Stimulated activated naive CD8-positive, alpha-beta T cell treated with anti-CD3 and anti-CD28 coated beads, Interleukin-15, Interleukin-2, amounts not matched to agents 100 U/mL and 50 U/mL, for 24 hours (primary cell): ENCODE data around the gene IP6K2.
"Not testable (repeated sequence)": the region's sequence is repeated elsewhere in the genome, so short reads cannot be mapped to it uniquely, and the experiment has no call there.

Experiments used
- ATAC-seq: fragments of 150-1000 bp; cut with Tn5 transposase; one replicate; pipeline ENCODE4 v1.10.0; 2021
- DNase-seq: peaks from one replicate; pipeline ENCODE4 v3.0.0; 2021

IP6K2 gene

DNA sequence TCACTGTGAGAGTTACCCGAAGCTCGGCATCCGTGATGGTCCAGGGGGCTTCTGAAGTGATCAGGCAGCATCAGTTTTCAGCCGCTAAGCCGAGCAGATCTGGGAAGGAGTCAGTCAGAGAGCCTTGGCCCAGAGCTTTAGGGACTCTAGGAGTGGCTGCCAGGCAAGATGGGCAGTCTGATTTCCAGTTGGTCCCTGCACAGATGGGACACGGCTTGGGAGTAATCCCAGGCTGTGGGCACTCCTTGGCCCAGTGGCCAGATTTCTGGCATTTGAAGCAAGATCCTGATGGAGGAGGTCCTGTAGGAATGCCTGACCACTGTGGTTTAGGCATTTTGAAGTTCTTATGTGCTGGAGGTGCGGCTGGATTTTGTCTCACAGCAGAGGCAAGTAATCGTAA lies 10.5 kb upstream of the IP6K2 start:
- ATAC-seq, result no peak
- no peak for DNase-seq

DNA sequence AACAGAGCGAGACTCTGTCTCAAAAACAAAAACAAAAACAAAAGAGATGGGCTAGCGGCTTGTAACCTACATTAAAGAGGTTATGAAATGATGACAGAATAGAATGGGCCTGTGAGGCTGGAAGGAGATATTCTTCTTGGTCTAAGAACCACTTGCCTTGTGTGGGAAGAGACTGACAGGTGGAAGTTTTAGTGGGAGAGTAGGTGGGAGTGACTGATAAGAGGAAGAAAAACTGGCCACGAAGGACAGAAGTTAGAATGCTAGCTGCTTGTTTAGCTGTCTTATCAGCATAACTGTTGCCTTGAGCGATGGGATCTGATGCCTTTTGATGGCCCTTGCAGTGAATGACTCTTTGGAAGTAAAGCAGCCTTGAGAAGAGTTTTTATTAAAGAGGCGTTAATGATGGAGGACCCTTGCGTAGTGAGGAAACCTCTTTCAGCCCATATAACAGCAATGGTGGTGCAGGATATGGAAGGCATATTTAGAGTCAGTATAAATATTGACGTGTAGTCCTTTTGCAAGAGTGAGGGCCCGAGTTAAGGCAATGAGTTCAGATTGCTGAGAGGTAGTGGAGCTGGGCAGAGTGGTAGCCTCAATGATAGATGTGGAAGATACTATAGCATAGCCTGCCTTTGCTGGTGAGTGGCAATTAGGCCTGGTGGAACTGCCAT lies 8.3 kb upstream of the IP6K2 start:
- DNase-seq, ATAC-seq: not testable (repeated sequence)

DNA sequence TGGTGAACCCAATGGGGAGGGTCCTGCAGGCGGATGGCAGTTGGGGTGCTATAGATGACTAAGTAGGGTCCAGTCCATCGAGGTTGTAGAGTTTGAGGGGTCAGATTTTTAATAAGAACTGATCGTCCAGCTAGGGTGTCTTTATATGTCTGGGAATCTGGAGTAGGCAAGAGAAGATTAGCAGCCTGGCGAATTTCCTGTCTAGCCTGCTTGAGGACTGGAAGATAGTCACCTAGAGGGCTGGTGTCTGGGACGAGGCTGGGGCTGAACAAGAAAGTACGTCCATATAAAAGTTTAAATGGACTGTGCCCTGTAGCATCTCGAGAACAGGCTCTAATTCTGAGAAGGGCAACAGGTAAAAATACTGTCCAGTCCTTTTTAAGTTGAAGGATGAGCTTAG lies 6.7 kb upstream of the IP6K2 start:
- DNase-seq (no peak), ATAC-seq (no peak)

DNA sequence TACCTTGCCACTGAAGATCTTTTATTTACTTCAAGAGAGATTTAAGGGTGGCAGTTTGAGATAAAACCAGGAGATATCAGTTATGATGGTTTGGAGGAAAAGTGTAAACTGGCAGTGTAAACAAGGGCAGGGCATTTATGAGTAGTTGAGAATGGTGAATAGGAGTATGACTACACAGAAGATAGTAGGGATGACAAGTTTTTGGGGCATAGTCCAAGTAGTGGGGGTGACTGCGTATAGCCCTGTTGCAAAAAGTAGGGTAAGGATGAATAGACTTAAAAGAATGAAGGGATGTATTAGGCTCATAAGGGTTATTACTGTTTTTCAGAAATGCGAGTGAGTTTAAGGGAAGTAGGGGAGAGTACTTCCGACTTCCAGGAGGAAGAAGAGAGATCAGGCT lies 6.3 kb upstream of the IP6K2 start:
- DNase-seq, ATAC-seq: not testable (repeated sequence)

DNA sequence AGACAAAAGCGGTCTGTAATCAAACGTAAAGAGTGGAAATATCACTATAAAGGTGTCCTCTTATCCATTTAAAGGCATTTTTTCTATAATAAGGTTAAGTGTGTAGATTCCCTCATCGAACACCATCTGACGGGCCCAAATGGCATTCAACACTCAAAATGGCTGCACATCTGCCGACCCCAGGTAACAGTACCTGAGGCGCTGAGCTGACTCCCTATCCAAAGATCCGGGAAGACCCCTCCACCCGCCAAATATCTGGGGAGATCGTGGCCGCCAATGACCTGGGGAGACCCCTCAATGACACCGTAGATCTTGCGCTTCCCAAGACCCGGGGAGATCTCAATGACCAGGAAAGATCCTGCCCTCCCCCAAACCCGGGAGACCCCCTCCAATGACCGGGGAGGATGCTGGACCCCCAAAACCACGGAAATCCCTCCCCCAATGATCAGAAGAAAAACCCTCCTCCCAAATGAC lies 476 bp downstream of the IP6K2 start:
- ATAC-seq (no peak), DNase-seq (peak; percentile 27)

DNA sequence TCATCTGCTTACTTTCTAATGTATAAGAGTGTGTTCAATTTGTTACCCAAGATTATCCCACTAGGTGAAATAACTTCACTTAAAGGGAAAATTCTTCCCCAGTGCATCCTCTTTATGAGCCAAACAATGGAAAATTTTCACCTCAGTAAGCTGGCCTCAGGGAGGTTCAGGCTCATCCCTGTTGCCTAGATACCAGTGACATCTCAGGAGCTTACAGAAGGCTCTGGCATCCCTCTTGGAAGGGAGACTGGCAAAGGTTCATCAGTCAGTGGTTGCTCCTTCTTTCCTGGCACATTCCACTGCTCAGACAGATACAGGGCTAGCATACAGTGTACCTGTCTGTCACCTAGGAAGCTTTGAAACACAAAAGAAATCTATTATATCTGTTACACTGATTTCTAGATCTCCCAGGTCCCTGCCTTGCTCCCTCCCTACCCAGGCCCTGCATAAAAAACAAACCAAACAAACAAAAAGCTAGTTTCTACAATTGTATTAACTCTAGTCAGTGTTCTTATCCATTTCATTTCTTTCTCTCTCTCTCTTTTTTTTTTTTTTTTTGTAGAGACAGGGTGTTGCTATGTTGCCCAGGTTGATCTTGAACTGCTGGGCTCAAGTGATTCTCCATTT lies 1.7 kb downstream of the IP6K2 start:
- no peak for DNase-seq
- no peak for ATAC-seq

DNA sequence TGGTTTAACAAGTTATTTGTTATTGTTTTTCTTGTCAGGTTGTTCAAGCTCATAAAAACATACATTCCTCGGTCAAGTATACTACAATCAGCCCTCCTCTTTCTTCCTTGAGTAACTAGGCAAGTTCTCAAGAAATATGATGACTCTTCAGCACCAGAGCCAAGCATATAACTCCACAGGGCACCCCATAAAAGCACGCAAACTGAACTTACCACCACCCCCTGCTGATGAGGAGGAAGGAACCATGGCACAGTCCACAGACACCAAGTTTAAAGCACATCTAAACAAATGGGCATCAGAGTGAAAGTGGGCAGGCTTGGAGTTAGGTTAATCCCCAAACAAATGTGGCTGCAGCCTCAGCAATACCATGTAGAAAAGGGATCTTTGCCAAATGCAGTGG lies 5.3 kb downstream of the IP6K2 start:
- ATAC-seq, result no peak
- DNase-seq, result no peak

DNA sequence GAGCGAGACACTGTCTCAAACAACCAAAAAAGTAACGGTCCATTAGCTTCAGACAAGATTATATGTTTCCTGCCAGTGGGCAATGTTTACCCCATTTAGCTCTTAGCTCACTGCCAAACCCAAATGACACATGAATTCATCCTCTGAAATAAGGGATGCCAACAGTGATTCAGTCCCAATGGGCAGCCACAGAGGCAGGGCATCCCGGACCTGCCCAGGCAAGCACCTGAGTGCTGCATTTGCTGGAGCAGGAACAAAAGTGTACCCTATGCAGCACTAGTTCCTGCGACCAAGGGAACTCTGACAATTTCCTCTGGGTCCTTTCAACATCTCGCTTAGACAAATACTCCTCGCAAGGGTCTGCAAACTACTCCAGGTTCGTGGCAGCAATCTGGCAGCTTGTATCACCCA lies 8.0 kb downstream of the IP6K2 start:
- ATAC-seq, result no peak
- no peak for DNase-seq

DNA sequence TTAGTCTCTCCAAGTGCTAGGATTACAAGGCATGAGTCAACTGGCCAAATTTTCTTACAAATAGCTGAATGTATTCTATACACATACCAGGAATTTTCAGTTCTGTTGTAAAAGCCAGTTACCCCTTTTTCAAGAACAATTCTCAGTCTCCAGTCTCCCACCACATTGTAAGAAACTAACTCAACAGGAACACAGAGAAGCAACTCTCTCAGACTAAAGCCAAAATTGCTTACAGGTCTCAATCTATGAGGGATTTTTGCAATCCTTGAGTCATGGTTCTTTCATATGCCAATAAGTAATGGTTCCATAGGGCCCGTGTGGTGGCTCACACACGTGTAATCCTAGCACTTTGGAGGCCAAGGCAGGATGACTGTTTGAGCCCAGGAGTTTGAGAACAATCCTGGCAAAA lies 8.5 kb downstream of the IP6K2 start:
- DNase-seq (no peak), ATAC-seq (peak; percentile 45)

DNA sequence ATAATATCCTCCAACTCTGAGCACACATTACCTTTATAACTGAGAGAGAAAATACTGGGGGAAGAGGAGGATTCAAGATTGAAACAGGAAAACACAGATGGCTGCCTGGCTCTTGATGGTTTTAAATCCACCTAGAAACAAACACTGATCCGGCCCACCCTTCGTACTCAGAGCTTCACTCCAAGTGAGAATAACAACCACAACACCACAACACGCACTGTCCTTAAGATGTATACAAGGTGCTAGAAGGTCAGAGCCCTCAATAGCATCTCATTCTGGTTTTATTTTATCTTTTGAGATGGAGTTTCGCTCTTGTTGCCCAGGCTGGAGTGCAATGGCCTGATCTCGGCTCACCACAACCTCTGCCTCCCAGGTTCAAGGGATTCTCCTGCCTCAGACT lies 9.9 kb downstream of the IP6K2 start:
- ATAC-seq (no peak), DNase-seq (no peak)

DNA sequence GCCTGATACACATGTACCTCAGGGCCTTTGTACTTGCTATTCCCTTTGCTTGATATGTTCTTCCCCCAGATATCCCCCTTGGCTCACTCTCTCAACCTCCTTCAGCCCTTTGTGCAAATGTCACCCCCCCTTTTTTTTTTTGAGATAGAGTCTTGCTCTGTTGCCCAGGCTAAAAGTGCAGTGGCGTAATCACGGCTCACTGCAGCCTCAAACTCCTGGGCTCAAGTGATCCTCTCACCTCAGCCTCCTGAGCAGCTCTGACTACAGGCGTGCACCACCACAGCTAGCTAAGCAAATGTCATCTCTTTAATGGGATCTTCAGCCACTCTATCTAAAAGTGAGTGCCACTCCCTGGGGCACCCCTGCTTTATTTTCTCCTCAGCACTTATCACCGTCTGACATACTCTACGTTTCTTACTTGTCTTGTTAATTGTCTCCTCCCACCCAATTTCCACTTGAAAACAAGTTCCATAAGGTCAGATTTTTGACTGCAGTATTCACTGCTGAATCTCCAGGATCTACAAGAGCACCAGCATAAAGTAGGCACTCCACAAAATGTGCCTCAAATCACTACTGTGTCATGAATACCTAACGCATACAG lies 14.6 kb downstream of the IP6K2 start:
- DNase-seq, result no peak
- ATAC-seq, result peak; percentile 32

DNA sequence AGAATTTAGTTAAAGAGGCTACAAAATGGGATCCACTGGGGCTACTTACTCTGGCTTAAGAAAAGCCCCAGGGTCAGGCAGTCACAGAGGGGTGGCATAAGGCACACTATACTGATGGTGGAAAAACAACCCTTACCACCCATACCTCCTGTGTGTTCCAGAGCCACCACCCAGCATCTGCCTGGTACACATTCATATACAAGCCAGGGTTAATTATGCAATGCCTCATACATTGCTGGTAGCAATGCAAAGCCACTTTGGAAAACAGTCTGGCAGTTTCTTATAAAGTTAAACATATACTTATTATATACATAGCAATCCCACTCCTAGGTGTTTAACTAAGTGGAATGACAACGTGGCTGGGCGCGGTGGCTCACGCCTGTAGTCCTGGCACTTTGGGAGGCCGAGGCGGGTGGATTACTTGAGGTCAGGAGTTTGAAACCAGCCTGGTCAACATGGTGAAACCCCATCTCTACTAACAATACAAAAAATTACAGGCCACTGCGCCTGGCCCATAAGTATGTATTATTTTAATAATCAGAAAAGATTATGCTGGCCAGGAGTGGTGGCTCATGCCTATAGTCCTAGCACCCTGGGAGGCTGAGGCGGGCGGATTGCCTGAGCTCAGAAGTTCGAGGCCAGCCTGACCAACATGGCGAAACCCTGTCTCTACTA lies 16.2 kb downstream of the IP6K2 start:
- no peak for DNase-seq
- ATAC-seq, result no peak

DNA sequence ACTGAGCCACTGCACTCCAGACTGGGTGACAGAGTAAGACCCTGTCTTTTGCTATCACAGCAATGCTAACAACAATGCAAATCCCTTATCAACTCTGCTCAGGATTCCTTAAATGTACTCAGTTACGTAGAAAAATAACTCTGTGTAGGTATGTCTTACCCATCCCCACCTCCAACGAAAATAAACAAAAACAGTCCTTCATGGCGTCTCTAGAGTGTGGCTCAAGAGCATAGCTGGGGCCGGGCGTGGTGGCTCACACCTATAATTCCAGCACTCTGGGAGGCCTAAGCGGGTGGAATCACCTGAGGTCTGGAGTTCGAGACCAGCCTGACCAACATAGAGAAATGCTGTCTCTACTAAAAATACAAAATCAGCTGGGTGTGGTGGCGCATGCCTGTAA lies 18.1 kb downstream of the IP6K2 start:
- ATAC-seq, result no peak
- DNase-seq, result no peak

DNA sequence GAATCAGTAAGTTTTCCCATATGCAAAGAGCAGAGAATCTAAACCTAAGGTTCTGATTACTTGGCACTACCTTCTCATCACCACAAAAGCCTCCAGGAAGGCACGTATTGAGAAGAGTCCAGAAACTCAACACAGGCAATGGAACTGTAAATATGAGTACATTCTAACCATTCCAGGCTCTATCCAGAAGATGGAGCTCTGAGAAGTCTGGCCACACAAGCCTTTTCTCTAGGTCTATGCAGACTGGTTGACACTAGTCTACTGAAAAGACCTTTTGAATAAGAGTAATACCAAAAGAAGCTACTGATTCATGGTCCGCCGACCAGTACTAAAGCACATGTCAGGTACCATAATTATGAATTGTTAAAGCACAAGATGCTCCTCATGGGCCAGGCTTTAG lies 19.1 kb downstream of the IP6K2 start:
- no peak for ATAC-seq
- no peak for DNase-seq

DNA sequence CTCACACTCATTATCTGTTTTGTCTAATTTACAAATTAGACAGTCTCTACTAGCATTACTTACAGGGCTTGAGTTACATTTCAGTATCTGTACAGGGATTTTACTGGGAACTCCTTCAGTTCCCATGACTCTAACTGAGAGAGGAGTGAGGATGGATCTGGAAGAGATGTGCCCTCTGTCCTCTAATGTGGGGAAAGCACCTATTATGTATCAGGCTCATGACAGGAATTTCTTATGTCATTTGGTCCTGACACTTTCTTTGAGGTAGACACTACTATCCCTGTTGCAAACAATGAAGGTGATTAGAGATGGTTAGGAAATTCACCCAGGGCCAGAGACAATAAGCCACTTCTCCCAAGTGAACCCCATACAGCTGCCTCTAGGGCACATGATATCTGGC lies 20.4 kb downstream of the IP6K2 start:
- DNase-seq (no peak), ATAC-seq (no peak)

DNA sequence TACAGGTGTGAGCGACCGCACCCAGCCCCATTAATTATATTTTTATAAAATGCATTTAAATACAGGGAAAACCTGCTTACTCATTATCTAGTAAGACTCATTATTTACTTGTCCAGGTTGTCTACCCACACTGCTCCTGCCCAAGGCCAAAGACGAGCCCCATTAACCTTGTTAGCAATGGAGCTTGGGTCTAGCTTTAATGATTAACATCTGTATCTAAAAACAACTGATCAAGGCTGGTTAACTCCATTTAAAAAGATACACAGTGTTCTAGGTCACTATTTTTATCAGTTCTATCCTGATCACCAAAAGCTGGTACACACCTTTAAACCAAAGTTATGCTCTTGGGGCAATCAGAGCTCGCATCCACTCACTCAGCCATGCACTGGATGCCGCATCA lies 20.9 kb downstream of the IP6K2 start:
- no peak for ATAC-seq
- DNase-seq, result no peak

DNA sequence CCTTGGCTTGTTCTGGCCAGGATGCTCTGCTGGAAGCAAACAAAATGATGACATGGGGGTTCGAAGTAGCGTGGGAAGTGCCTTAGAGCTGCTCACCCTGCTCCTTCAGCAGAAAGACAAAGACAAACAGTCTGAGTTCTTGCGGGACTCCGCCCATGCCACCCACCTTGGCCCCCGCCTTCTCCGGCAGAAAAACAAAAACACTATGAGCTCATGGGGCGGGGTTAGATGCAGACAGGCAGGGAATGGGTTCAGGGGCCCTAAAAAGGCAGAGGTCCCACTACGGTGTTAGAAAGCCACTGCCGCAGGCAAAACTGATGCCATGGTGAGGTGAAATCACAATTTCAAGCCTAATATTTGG lies 21.6 kb downstream of the IP6K2 start:
- ATAC-seq (no peak), DNase-seq (no peak)

DNA sequence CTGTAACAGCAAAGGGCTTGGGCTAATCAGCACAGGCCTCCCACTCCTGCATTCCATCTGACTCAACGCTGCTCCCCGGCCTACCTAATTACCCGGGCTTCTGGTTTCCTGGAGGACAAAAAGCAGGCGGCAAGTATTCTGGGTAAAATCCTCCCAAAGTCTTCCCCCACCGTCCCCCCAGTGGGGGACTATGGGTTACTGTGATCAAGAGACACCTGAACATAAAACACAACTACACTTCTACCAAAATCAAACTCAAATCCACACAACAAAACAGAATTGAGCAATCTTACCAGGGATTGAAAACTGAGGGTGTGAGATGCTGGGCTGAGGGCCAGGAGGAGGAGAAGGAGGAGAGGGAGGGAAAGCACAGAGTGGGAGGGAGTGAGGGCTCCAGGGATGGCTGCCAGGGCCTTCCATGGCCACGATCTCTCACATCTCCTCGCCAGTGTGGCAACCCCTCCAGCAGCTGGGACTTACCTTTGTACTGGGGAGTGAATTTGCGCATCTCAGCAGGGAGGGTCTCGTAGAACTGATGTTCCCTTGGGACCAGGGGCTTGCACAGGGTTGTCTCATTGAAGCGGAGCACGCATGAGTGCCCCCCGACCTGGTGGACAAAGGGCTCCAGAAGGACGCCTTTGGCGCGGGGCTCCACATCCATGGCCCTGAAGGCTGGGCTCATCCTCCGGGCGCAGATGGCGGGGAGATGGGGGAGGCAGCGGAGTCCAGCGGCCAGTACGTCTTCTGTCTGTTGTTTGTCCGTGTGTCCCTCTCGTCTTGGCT lies 22.2 kb downstream of the IP6K2 start:
- no peak for DNase-seq
- no peak for ATAC-seq

DNA sequence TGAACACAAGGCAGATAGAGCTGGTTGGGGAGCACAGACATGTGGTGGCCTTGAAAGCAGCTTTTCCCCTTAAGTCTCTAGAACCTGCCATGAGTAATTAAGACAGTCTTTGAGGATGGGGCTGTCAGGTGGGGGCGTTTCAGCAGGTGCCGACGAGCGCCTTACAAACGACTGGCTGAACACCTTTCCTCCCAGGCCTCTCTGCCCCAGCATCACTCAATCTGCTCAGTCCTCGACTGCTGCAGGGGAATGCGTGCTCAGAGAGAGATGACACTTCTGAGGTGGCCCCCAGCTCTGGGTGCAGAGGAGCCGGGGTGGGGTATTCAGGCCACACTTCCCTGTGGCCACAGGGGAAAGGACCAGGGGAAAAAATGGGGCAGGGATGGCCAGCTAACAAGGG lies 23.2 kb downstream of the IP6K2 start:
- DNase-seq (no peak), ATAC-seq (no peak)

DNA sequence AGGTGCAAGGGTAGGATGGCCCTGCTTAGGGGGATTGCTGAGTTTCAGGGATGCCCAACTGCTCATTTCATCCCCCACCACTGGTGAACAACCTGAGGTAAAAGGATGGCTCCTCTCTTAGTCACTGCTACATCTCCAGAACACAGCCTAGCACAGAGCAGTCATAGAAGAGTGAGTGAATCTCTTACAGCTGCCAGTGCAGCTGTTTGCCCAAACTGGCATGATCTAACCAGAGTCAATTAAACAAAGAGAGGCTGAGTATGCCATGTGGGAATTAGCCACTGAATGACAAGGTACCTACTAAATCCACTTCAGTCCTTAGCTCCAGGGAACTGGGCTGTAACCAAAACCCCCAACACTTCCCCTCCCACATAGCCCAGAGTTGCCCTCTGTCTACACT lies 24.5 kb downstream of the IP6K2 start:
- ATAC-seq (no peak), DNase-seq (no peak)

DNA sequence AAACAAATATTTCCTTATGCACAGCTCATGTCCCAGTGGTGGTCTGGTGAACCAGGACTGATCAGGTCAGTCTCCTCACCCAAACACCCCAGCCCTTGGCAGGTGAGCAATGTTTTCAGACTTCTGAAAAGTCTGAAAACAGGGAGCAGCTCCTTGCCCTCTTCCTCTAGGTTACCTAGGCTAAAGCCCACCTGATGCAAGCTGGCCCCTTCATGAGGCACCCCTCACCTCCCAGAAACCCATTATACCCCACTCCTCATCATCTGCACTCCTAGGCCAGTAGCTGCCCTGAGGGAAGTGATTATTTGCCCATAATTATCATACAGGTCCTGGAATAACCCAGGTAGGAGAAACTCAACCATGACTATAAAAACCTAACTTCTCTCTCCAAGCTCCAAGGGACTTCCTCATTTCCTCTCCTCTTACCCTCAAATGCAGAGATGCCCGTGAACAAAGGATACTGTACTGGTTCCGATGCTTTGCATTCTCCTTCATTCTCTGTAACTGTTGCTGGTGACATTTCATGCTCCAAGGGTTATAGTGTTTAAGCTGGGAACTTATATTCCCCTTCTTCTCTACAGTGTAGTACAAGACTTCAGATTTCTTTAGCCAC lies 26.1 kb downstream of the IP6K2 start:
- DNase-seq (no peak), ATAC-seq (no peak)

DNA sequence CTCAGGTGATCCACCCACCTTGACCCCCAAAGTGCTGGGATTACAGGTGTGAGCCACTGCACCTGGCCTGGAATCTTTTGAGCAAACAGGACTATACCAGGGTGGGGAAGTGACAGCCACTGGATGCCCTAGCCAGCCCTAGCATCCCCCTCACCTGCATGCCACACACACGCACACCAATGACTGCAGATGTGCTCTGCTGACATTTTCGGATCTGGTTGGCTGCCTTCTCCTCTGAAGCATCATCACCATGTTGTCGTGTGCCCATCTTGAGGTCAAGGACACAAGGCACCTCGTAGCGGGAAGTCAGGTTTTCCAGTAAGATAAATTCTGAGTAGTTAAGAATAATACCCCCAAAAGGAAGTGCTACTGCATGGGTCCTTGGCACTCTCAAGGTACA lies 27.6 kb downstream of the IP6K2 start:
- ATAC-seq, result no peak
- no peak for DNase-seq
